NT2/D1 (cell line): Measurements from ENCODE around the gene BCL7A.
"Not testable (repeated sequence)": the region's sequence is repeated elsewhere in the genome, so short reads cannot be mapped to it uniquely, and the experiment has no call there.

Source experiments
- SUZ12 ChIP-seq: IDR thresholded peaks from 2 replicates; pipeline ENCODE4 v1.6.1; 2011; ENCODE audit not compliant: insufficient read length, insufficient read depth; ENCODE audit errors: extremely low read depth
- YY1 ChIP-seq: IDR thresholded peaks from 2 replicates; pipeline ENCODE4 v1.6.1; 2011; ENCODE audit not compliant: insufficient read length, insufficient read depth
- ZNF274 ChIP-seq: IDR thresholded peaks from 2 replicates; pipeline ENCODE4 v1.6.1; 2011; ENCODE audit warnings: mild to moderate bottlenecking, low read depth, low read length

DNA sequence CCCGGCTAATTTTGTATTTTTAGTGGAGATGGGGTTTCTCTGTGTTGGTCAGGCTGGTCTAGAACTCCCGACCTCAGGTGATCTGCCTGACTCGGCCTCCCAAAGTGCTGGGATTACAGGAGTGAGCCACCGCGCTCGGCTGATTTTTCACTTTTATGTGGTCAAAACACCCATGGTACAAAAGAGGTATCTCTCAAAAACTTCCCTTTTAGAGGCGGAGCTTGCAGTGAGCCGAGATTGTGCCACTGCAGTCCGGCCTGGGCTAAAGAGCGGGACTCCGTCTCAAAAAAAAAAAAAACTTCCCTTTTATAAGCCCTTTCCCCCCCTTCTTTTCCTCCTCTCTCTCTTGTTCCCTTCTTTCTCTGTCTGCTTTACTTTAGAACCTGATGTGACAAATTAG, 83.8 kb downstream of the BCL7A start:
- not testable (repeated sequence) for TF ChIP-seq YY1, ZNF274, SUZ12
